Suprapubic skin (tissue), 4 donors: ENCODE measurements around the gene TRNP1. TPM values are rescaled to one million over a fixed set of nuclear protein-coding genes. Genes with fewer than 3 reads are reported as not detected.

ENCODE experiments used
- DNase-seq, 2 donors: peaks; one replicate each; pipeline ENCODE4 v3.0.0-alpha.2; 2019; ENCODE audit warnings: low spot score in 2 of 2
- H3K27ac ChIP-seq: fragments of 200-600 bp; sonication (generic); one replicate; pipeline ENCODE4 v1.5.1; 2019
- H3K27me3 ChIP-seq: fragments of 200-600 bp; sonication (generic); one replicate; pipeline ENCODE4 v1.5.1; 2019
- H3K36me3 ChIP-seq: fragments of 200-600 bp; sonication (generic); one replicate; pipeline ENCODE4 v1.5.1; 2019
- H3K4me1 ChIP-seq: fragments of 200-600 bp; sonication (generic); one replicate; pipeline ENCODE4 v1.5.1; 2019
- H3K4me3 ChIP-seq: fragments of 200-600 bp; sonication (generic); one replicate; pipeline ENCODE4 v1.5.1; 2019; ENCODE audit warnings: mild to moderate bottlenecking
- H3K9me3 ChIP-seq: fragments of 200-600 bp; sonication (generic); one replicate; pipeline ENCODE4 v1.5.1; 2019
- CTCF ChIP-seq, 2 donors: fragments of 200-600 bp in 1 of 2; fragments of 450-650 bp in 1 of 2; sonication (generic) in 1 of 2; IDR thresholded peaks; one replicate each; pipeline ENCODE4 v1.5.1; 2016 to 2019; ENCODE audit warnings: antibody characterized with exemption in 2 of 2, mild to moderate bottlenecking in 1 of 2, moderate library complexity in 1 of 2
- EP300 ChIP-seq: sonication (generic); formaldehyde crosslinking; IDR thresholded peaks from one replicate; pipeline ENCODE4 v1.6.1; 2017; ENCODE audit warnings: antibody characterized with exemption
- POLR2A ChIP-seq, 2 donors: fragments of 450-650 bp; IDR thresholded peaks; one replicate each; pipeline ENCODE4 v1.6.1; 2017; ENCODE audit warnings: antibody characterized with exemption in 2 of 2, mild to moderate bottlenecking in 2 of 2, moderate library complexity in 2 of 2
- POLR2AphosphoS5 ChIP-seq, 3 donors: sonication (generic); formaldehyde crosslinking; IDR thresholded peaks; one replicate each; pipeline ENCODE4 v1.6.1; 2017; ENCODE audit warnings: antibody characterized with exemption in 3 of 3
- WGBS: methylation state at CpG from one replicate; pipeline ENCODE4 v1.1.5; 2018; 5-methylcytosine and 5-hydroxymethylcytosine counted together
- total RNA-seq, 4 donors: library from RNA; depleted of rRNA; stranded (reverse); fragments of >200 nt; gene quantifications; one replicate each; pipeline ENCODE4 v1.1.0, GENCODE V29; 2016

The TRNP1 gene
- total RNA-seq, 4 donors from 2014 or later: 7.9 to 41.7 (median 28.4) TPM

GRCh38 chr1:26972390-26972789, 21.1 kb upstream of the TRNP1 start:
- Histone ChIP-seq H3K27ac (no peak overlapping the region), H3K9me3 (no peaks in the 10 kb centered on the region), H3K27me3 (peaks cover under 1% of the 10 kb centered on the region), H3K4me3 (no peak overlapping the region), H3K4me1 (peaks cover 9% of the 10 kb centered on the region), H3K36me3 (no peaks in the 10 kb centered on the region)
- DNase-seq: no peak
- TF ChIP-seq POLR2A (IDR thresholded peaks at IDR 0.05) (no peak), CTCF (IDR thresholded peaks at IDR 0.05) (no peak), EP300 (no peak), POLR2AphosphoS5 (IDR thresholded peaks at IDR 0.05) (no peak)
- 56% methylated on average over 5 of the region's 6 CpGs for WGBS

- Histone ChIP-seq H3K4me1 (peaks cover 9% of the 10 kb centered on the region), H3K27me3 (no peaks in the 10 kb centered on the region), H3K27ac (no peak overlapping the region), H3K9me3 (no peaks in the 10 kb centered on the region), H3K4me3 (no peak overlapping the region), H3K36me3 (no peaks in the 10 kb centered on the region)
- no peak for DNase-seq
- 89% methylated on average over 3 of the region's 4 CpGs for WGBS
- TF ChIP-seq EP300 (no peak), POLR2AphosphoS5 (IDR thresholded peaks at IDR 0.05) (no peak), CTCF (IDR thresholded peaks at IDR 0.05) (no peak), POLR2A (IDR thresholded peaks at IDR 0.05) (no peak)
Measured at GRCh38 chr1:26972821-26973220, 20.7 kb upstream of the TRNP1 start.

GRCh38 chr1:26976621-26977510, 16.6 kb upstream of the TRNP1 start:
- Histone ChIP-seq H3K27ac (no peak overlapping the region), H3K4me3 (no peak overlapping the region), H3K36me3 (no peaks in the 10 kb centered on the region), H3K4me1 (no peaks in the 10 kb centered on the region), H3K27me3 (no peaks in the 10 kb centered on the region), H3K9me3 (no peaks in the 10 kb centered on the region)
- TF ChIP-seq EP300 (no peak), POLR2AphosphoS5 (IDR thresholded peaks at IDR 0.05) (no peak)
- 85% methylated on average over 2 of the region's 3 CpGs for WGBS
- DNase-seq: no peak

GRCh38 chr1:26978901-26979300, 14.6 kb upstream of the TRNP1 start:
- 79% methylated on average over 2 of the region's 2 CpGs for WGBS
- TF ChIP-seq POLR2A (IDR thresholded peaks at IDR 0.05) (no peak), POLR2AphosphoS5 (IDR thresholded peaks at IDR 0.05) (no peak), EP300 (no peak), CTCF (IDR thresholded peaks at IDR 0.05) (no peak)
- no peak overlapping the region for H3K27ac ChIP-seq
- H3K4me3 ChIP-seq: no peak overlapping the region
- peaks cover 5% of the 10 kb centered on the region for H3K27me3 ChIP-seq
- no peaks in the 10 kb centered on the region for H3K36me3 ChIP-seq
- H3K4me1 ChIP-seq: no peaks in the 10 kb centered on the region
- no peak for DNase-seq
- H3K9me3 ChIP-seq: no peaks in the 10 kb centered on the region

- Histone ChIP-seq H3K27ac (no peak overlapping the region), H3K4me1 (no peaks in the 10 kb centered on the region), H3K27me3 (peaks cover 5% of the 10 kb centered on the region), H3K4me3 (no peak overlapping the region), H3K9me3 (no peaks in the 10 kb centered on the region), H3K36me3 (no peaks in the 10 kb centered on the region)
- no peak for TF ChIP-seq POLR2AphosphoS5 (IDR thresholded peaks at IDR 0.05)
- 76% methylated on average over 3 of the region's 3 CpGs for WGBS
- DNase-seq: no peak
Measured at GRCh38 chr1:26981146-26981846, 12.2 kb upstream of the TRNP1 start.

- H3K9me3 ChIP-seq: no peaks in the 10 kb centered on the region
- H3K4me3 ChIP-seq: no peak overlapping the region
- peaks cover 5% of the 10 kb centered on the region for H3K27me3 ChIP-seq
- DNase-seq: no peak
- no peaks in the 10 kb centered on the region for H3K36me3 ChIP-seq
- no peaks in the 10 kb centered on the region for H3K4me1 ChIP-seq
- TF ChIP-seq POLR2A (IDR thresholded peaks at IDR 0.05) (no peak), POLR2AphosphoS5 (IDR thresholded peaks at IDR 0.05) (no peak), EP300 (no peak), CTCF (IDR thresholded peaks at IDR 0.05) (no peak)
- WGBS: 62% methylated on average over 5 of the region's 5 CpGs
- H3K27ac ChIP-seq: no peak overlapping the region
Measured at GRCh38 chr1:26983863-26984262, 9.6 kb upstream of the TRNP1 start.
